Lung (tissue), 12 donors: ENCODE measurements around the gene PARD6G. TPM values are rescaled to one million over a fixed set of nuclear protein-coding genes. Genes with fewer than 3 reads are reported as not detected.

Source experiments
- ATAC-seq: fragments of 200-7000 bp; cut with Tn5 transposase; one replicate; pipeline ENCODE4 v1.9.1; 2020; ENCODE audit warnings: moderate number of reproducible peaks; ENCODE audit not compliant: insufficient read depth, low FRiP score
- DNase-seq, 3 donors: peaks; one replicate each; pipeline ENCODE4 v3.0.0-alpha.2; 2013 to 2017
- H3K27ac ChIP-seq, 2 donors: one replicate each; pipeline ENCODE4 v1.5.1; 2013; ENCODE audit warnings: mild to moderate bottlenecking in 2 of 2, moderate library complexity in 2 of 2, control low read depth in 1 of 2, inconsistent platforms in 1 of 2, low read depth in 1 of 2, low read length in 1 of 2
- H3K27me3 ChIP-seq, 3 donors: one replicate each; pipeline ENCODE4 v1.5.1; 2013; ENCODE audit warnings: low read length in 2 of 3; ENCODE audit not compliant: control insufficient read depth in 3 of 3, insufficient read depth in 3 of 3
- H3K36me3 ChIP-seq, 4 donors: one replicate each; pipeline ENCODE4 v1.5.1; 2013; ENCODE audit warnings: low read length in 4 of 4, mild to moderate bottlenecking in 1 of 4, moderate library complexity in 1 of 4; ENCODE audit not compliant: control insufficient read depth in 4 of 4, insufficient read depth in 4 of 4
- H3K4me1 ChIP-seq, 5 donors: one replicate each; pipeline ENCODE4 v1.5.1; 2013; ENCODE audit warnings: low read length in 5 of 5, mild to moderate bottlenecking in 2 of 5, moderate library complexity in 1 of 5; ENCODE audit not compliant: control insufficient read depth in 5 of 5, insufficient read depth in 5 of 5
- H3K4me3 ChIP-seq: one replicate; pipeline ENCODE4 v1.5.1; 2013; ENCODE audit warnings: mild to moderate bottlenecking, control low read depth, moderate library complexity
- H3K9ac ChIP-seq, 2 donors: one replicate each; pipeline ENCODE4 v1.5.1; 2013; ENCODE audit warnings: low read length in 2 of 2, control low read depth in 1 of 2; ENCODE audit not compliant: insufficient read depth in 1 of 2
- H3K9me3 ChIP-seq, 4 donors: one replicate each; pipeline ENCODE4 v1.5.1; 2013; ENCODE audit warnings: low read length in 3 of 4, mild to moderate bottlenecking in 1 of 4, moderate library complexity in 1 of 4; ENCODE audit not compliant: control insufficient read depth in 4 of 4, insufficient read depth in 3 of 4
- WGBS, 2 donors: extraction: QIAGEN DNeasy Blood & Tissue Kit; methylation state at CpG; one replicate each; pipeline ENCODE4 v1.1.7; 2013; 5-methylcytosine and 5-hydroxymethylcytosine counted together
- polyA plus RNA-seq, 2 donors: library from polyadenylated mRNA; stranded (reverse); fragments of 200-250 nt; gene quantifications; one replicate each; pipeline ENCODE4 v1.2.1, GENCODE V29; 2013
- total RNA-seq, 2 donors: library from RNA; depleted of rRNA in 1 of 2; stranded (reverse); fragments of >200 nt in 1 of 2; gene quantifications; one replicate each; pipeline ENCODE4 v1.2.1, GENCODE V29; 2014 to 2021
- TF ChIP-seq, protein P1 (sequence below): IDR thresholded peaks from 2 replicates; pipeline ENCODE4 v1.5.1; 2012; ENCODE audit warnings: mild to moderate bottlenecking; ENCODE audit errors: control extremely low read depth, extremely low read depth
- donor health status: control.
- donor health status: control.
- donor health status: Bipolar disorder and iron deficiency.
- donor health status: healthy.
- donor health status: DM: yes; HTN: yes; CAD: no.

PARD6G gene
- total and polyA plus RNA-seq, 4 donors: 1.8 to 9.8 (median 3.1) TPM

GRCh38 chr18:80112624-80113248 lies 134.6 kb downstream of the PARD6G start:
- ATAC-seq (no peak), DNase-seq (peak in 2 of 3 donors; percentile 29 to 55)
- TF ChIP-seq, protein P1, sequence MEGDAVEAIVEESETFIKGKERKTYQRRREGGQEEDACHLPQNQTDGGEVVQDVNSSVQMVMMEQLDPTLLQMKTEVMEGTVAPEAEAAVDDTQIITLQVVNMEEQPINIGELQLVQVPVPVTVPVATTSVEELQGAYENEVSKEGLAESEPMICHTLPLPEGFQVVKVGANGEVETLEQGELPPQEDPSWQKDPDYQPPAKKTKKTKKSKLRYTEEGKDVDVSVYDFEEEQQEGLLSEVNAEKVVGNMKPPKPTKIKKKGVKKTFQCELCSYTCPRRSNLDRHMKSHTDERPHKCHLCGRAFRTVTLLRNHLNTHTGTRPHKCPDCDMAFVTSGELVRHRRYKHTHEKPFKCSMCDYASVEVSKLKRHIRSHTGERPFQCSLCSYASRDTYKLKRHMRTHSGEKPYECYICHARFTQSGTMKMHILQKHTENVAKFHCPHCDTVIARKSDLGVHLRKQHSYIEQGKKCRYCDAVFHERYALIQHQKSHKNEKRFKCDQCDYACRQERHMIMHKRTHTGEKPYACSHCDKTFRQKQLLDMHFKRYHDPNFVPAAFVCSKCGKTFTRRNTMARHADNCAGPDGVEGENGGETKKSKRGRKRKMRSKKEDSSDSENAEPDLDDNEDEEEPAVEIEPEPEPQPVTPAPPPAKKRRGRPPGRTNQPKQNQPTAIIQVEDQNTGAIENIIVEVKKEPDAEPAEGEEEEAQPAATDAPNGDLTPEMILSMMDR: no peak
- 37 to 56% methylated on average over 1 of the region's 1 CpG for WGBS, 2 donors
- peak overlapping the region in 1 of 2 donors; percentile 46 for H3K9ac ChIP-seq
- H3K27me3 ChIP-seq: no peaks in the 10 kb centered on the region
- H3K9me3 ChIP-seq: no peaks in the 10 kb centered on the region
- H3K4me1 ChIP-seq: peaks cover 6 to 18% (median 11%) of the 10 kb centered on the region in 5 donors
- no peak overlapping the region for H3K4me3 ChIP-seq
- H3K27ac ChIP-seq: no peak overlapping the region
- H3K36me3 ChIP-seq: peaks cover 0 to 4% (median 2%) of the 10 kb centered on the region in 4 donors

- Histone ChIP-seq H3K9me3 (no peaks in the 10 kb centered on the region), H3K4me1 (peaks cover 4 to 12% (median 11%) of the 10 kb centered on the region in 5 donors), H3K27me3 (no peaks in the 10 kb centered on the region), H3K27ac (peak overlapping the region; percentile 61 to 97), H3K36me3 (no peaks in the 10 kb centered on the region), H3K4me3 (peak overlapping the region; percentile 83), H3K9ac (peak overlapping the region in 1 of 2 donors; percentile 80)
- TF ChIP-seq, protein P1: no peak
- peak; percentile 49 to 64 (median 52) for DNase-seq
- WGBS, 2 donors: 0 to 1% methylated on average over 33 to 34 of the region's 34 CpGs
- ATAC-seq: no peak
These were observed 137.6 kb downstream of the PARD6G start for GRCh38 chr18:80109676-80110078.

DNA sequence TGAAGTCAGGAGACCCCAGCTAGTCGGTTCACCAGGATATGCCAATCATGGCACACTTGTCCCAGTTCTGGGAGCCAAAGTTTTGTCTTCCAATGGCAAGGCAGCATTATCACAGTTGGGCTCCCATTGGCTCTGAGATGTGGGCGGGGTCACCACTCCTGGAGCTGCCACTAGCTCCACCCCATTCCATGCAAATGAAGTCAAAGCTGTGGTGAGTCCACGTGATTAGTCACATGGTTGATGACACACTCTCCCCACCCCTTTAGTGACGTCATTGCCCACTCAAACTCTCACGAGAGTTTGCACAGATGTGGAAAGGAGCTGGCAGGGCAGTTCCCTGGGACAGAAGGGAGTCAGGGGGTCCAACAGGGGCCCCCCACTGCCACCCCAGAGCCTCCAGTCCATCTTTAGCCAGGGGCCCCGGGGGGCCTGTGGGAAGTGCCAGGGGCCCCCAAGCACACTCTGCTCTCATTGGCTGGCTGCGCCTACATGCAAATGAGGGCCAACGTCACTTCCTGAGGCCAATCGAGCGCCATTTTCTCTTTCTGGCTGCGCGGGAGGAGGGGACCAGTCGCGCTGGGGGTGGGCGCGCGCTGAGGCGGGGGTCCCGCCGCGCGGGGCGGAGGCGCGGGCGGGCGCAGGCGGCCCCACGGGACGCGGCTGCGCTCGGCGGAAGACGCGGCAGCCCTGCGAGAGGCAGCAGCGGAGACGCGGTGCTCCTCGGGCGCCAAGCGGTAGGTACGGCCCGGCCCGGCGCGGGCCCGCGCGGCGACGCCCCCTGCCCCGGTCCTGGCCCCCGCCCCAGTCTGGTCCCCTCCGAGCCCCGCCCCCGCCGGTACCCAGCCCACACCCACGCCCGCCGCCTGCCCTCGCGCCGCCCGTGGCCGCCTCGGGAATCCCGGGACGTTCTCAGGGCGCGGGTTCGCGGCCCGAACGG lies 138.3 kb downstream of the PARD6G start, which contains the start of gene ADNP2:
Gene ADNP2 (plus strand): TSS at position 524 of the 937 bp plus-strand sequence. CDS start 8,281 bp downstream, outside the sequence.
- peak; percentile 86 to 91 (median 86) for DNase-seq

More for the DNA sequence above, 138.3 kb downstream of the PARD6G start, which contains the start of gene ADNP2:
- TF ChIP-seq, protein P1: no peak
- Histone ChIP-seq H3K27me3 (no peaks in the 10 kb centered on the region), H3K4me1 (peaks cover 2 to 12% (median 11%) of the 10 kb centered on the region in 5 donors), H3K27ac (peak within 1 kb of the TSS; percentile 86 to 97), H3K9ac (peak within 1 kb of the TSS in 1 of 2 donors; percentile 80), H3K36me3 (no peaks in the 10 kb centered on the region), H3K4me3 (peak within 1 kb of the TSS; percentile 83), H3K9me3 (no peaks in the 10 kb centered on the region)
- peak; percentile 84 for ATAC-seq
- WGBS, 2 donors: 2 to 3% methylated on average over 48 to 76 of the region's 76 CpGs
